ENCODE data around the gene MYORG. TPM values are rescaled to one million over a fixed set of nuclear protein-coding genes. Genes with fewer than 3 reads are reported as not detected.
"Not testable (repeated sequence)": the region's sequence is repeated elsewhere in the genome, so short reads cannot be mapped to it uniquely, and the experiment has no call there.

The MYORG gene
- total RNA-seq, 1 experiment from 2014 or later = 5.6 TPM

DNA sequence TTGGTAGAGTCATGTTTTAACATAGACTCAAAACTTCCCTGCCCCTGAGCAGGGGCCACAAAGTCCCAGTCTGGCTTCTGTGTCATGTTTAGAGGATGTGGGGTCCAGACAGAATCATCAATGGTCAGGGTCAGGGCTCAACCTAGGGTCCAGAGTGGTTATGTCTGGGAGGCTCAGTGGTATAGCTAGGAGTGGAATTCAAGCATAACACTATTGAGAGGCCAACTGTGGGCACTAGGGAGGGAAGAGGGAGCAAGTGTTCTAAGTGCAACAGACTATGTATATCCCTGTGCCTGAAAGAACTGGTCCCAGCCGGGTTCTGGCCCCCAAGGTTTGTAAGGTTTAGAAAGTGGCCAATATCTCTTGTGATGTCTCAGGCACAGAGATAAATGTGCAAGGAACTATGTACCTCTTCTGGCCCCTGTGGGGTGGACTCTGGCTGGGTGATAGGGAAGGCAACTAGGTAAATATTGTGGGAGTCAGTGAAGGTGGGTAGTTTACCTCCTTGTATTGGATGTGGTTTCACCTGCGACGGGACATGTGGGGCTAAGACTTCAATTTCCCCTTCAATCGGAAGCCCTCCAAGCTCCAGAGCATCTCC is 14.0 kb downstream of the MYORG start:
- Histone ChIP-seq H3K4me1 (ENCODE audit: insufficient read depth, low read length) (peaks cover 24% of the 10 kb centered on the region), H3K27me3 (ENCODE audit: insufficient read depth, low read length) (no peaks in the 10 kb centered on the region), H3T11ph (ENCODE audit: low read length) (no peak overlapping the region), H4K91ac (ENCODE audit: insufficient read length, low read depth, low read length) (no peak overlapping the region), H2BK20ac (ENCODE audit: low read depth, low read length, poor library complexity, severe bottlenecking) (no peak overlapping the region), H3K9ac (ENCODE audit: extremely low read depth, insufficient read length, low read length) (no peak overlapping the region), H4K20me1 (ENCODE audit: control insufficient read depth, insufficient read depth, insufficient read length) (no peaks in the 10 kb centered on the region), H2AFZ (ENCODE audit: low read length) (no peak overlapping the region), H2BK12ac (ENCODE audit: insufficient read length, low read depth, low read length) (no peak overlapping the region), H3K79me1 (ENCODE audit: insufficient read depth, low read depth, low read length, poor library complexity, severe bottlenecking) (no peaks in the 10 kb centered on the region), H3K4ac (ENCODE audit: low read depth, low read length) (no peak overlapping the region), H3K56ac (ENCODE audit: insufficient read length, low read depth, low read length) (no peak overlapping the region), H2BK15ac (ENCODE audit: low read depth, low read length) (no peak overlapping the region), H3K79me2 (ENCODE audit: insufficient read depth, low read length) (no peaks in the 10 kb centered on the region), H3K18ac (ENCODE audit: insufficient read length, low read depth, low read length) (no peak overlapping the region), H2BK5ac (ENCODE audit: insufficient read length, low read length) (no peak overlapping the region), H3K14ac (ENCODE audit: insufficient read depth, low read length) (no peak overlapping the region), H3K23me2 (ENCODE audit: insufficient read length, low read depth, low read length, poor library complexity, severe bottlenecking) (no peaks in the 10 kb centered on the region), H2AK5ac (ENCODE audit: insufficient read length, low read length) (no peak overlapping the region), H3K27ac (ENCODE audit: insufficient read length, low read depth, low read length) (no peak overlapping the region), H3K9me3 (ENCODE audit: control insufficient read depth, low read depth, low read length) (no peaks in the 10 kb centered on the region), H4K8ac (replicated peaks; ENCODE audit: insufficient read length, low read depth, low read length) (no peak overlapping the region), H3K23ac (ENCODE audit: insufficient read length, low read depth, low read length) (no peak overlapping the region), H3K4me2 (ENCODE audit: insufficient read depth, insufficient read length, low read length) (no peak overlapping the region), H4K5ac (ENCODE audit: insufficient read length, low read depth, low read length) (no peak overlapping the region), H2BK120ac (ENCODE audit: low read depth, low read length, poor library complexity, severe bottlenecking) (no peak overlapping the region)
- Mint-ChIP-seq H3K36me3 (ENCODE audit: insufficient read depth in 1 of 3, low read depth in 3 of 3) (peaks cover 8 to 11% (median 9%) of the 10 kb centered on the region in 3 experiments; a peak in 6 of 7 replicates), H3K4me3 (peak overlapping the region in 1 of 2 experiments; percentile 19; a peak in 1 of 5 replicates), H3K27me3 (ENCODE audit: low read depth) (peaks cover 14% of the 10 kb centered on the region), H3K4me1 (peaks cover 25 to 26% of the 10 kb centered on the region in 2 experiments), H3K9me3 (peaks cover 0 to 15% of the 10 kb centered on the region in 2 experiments; a peak in 4 of 5 replicates), H3K27ac (no peak overlapping the region; a peak in 1 of 7 replicates)
- TF ChIP-seq, protein P1, sequence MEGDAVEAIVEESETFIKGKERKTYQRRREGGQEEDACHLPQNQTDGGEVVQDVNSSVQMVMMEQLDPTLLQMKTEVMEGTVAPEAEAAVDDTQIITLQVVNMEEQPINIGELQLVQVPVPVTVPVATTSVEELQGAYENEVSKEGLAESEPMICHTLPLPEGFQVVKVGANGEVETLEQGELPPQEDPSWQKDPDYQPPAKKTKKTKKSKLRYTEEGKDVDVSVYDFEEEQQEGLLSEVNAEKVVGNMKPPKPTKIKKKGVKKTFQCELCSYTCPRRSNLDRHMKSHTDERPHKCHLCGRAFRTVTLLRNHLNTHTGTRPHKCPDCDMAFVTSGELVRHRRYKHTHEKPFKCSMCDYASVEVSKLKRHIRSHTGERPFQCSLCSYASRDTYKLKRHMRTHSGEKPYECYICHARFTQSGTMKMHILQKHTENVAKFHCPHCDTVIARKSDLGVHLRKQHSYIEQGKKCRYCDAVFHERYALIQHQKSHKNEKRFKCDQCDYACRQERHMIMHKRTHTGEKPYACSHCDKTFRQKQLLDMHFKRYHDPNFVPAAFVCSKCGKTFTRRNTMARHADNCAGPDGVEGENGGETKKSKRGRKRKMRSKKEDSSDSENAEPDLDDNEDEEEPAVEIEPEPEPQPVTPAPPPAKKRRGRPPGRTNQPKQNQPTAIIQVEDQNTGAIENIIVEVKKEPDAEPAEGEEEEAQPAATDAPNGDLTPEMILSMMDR (conservative IDR thresholded peaks at IDR 0.05) = no peak
- WGBS (ENCODE audit: extremely low coverage, insufficient read length, low lambda C conversion rate) = no CpG with 5 or more reads among the region's 4 CpGs
- DNase-seq = no peak

DNA sequence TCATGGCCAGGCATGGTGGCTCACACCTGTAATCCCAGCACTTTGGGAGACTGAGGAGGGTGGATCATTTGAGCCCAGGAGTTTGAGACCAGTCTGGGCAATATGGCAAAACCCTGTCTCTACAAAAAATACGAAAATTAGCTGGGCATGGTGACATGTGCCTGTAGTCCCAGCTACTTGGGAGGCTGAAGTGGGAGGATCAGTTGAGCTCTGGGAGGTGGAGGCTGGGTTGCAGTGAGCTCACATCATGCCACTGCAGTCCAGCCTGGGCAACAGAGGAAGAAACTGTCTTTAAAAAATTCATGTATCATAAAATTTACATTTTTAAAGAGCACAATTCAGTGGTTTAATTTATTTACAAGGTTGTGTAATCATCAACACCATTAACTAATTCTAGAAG is 23.7 kb downstream of the MYORG start:
- not testable (repeated sequence) for H4K5ac ChIP-seq (ENCODE audit: insufficient read length, low read depth, low read length); H4K91ac ChIP-seq (ENCODE audit: insufficient read length, low read depth, low read length); H3K36me3 Mint-ChIP-seq (ENCODE audit: insufficient read depth in 1 of 3, low read depth in 3 of 3); H2AFZ ChIP-seq (ENCODE audit: low read length); H2BK15ac ChIP-seq (ENCODE audit: low read depth, low read length); DNase-seq; H3K79me2 ChIP-seq (ENCODE audit: insufficient read depth, low read length); H3T11ph ChIP-seq (ENCODE audit: low read length); H2AK5ac ChIP-seq (ENCODE audit: insufficient read length, low read length); H3K27ac Mint-ChIP-seq; H2BK120ac ChIP-seq (ENCODE audit: low read depth, low read length, poor library complexity, severe bottlenecking); H3K27me3 Mint-ChIP-seq (ENCODE audit: low read depth); H3K79me1 ChIP-seq (ENCODE audit: insufficient read depth, low read depth, low read length, poor library complexity, severe bottlenecking); H3K14ac ChIP-seq (ENCODE audit: insufficient read depth, low read length); H3K4ac ChIP-seq (ENCODE audit: low read depth, low read length); H3K4me3 Mint-ChIP-seq; H3K9me3 ChIP-seq (ENCODE audit: control insufficient read depth, low read depth, low read length); H3K4me1 Mint-ChIP-seq; H2BK5ac ChIP-seq (ENCODE audit: insufficient read length, low read length); H4K8ac ChIP-seq (replicated peaks; ENCODE audit: insufficient read length, low read depth, low read length); H3K56ac ChIP-seq (ENCODE audit: insufficient read length, low read depth, low read length); H4K20me1 ChIP-seq (ENCODE audit: control insufficient read depth, insufficient read depth, insufficient read length); H3K4me1 ChIP-seq (ENCODE audit: insufficient read depth, low read length); H3K27ac ChIP-seq (ENCODE audit: insufficient read length, low read depth, low read length); H3K18ac ChIP-seq (ENCODE audit: insufficient read length, low read depth, low read length); H2BK12ac ChIP-seq (ENCODE audit: insufficient read length, low read depth, low read length); H2BK20ac ChIP-seq (ENCODE audit: low read depth, low read length, poor library complexity, severe bottlenecking); H3K23ac ChIP-seq (ENCODE audit: insufficient read length, low read depth, low read length); H3K9ac ChIP-seq (ENCODE audit: extremely low read depth, insufficient read length, low read length); H3K23me2 ChIP-seq (ENCODE audit: insufficient read length, low read depth, low read length, poor library complexity, severe bottlenecking); H3K4me2 ChIP-seq (ENCODE audit: insufficient read depth, insufficient read length, low read length); H3K27me3 ChIP-seq (ENCODE audit: insufficient read depth, low read length)
- WGBS (ENCODE audit: extremely low coverage, insufficient read length, low lambda C conversion rate) = no CpG with 5 or more reads among the region's 1 CpG
- H3K9me3 Mint-ChIP-seq = peaks cover 9 to 19% of the 10 kb centered on the region in 2 experiments

Measured in H9 (cell line).